ENCODE data around the gene HOXD11.

DNA sequence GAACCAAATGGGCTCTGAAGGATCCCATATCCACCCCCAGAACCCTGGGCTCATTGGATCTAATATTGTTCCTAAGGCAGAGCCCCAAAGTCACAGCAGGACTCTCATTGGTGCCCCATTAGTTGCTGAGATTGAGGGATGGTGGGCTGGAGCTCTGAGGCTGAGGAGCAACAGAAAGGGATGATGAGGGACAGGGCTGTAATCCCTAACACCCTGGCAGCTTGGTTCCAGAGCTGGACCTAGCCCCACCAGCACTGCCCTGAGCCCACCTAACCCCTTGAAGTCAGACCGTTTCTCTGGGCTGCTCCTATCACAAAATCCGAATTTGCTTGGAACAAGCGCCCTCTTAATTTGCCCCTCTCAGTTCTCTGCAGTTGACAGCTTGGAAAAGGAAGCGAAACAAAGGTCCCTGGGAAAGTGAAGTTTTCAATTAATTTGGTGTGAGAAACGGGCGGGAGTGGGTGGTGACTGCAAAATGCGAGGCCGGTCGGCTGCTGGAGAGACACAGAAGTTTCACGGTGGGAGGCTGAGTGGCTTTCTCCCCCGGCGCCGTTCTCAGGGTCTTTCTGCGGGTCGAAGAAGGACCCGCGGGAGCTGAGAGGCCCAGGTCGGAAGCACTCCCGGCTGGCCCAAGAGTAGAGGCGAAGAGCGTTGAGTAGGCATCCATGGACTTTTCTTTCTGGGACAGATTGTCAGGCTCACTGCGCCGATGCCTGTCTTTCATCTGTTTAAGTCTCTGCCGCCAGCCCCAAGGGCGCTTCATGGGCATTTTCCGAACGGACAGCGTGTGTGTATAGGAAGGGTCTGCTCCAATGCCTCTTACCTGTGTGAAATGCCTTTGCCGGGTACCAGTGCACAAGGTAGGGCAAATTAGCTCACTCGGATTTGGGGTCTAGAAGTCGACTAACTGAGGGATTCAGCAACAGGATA is 15.5 kb upstream of the HOXD11 start:
- no peak for TF ChIP-seq ZNF398 (CRISPR knock-in tag; IDR thresholded peaks at IDR 0.05)
- no peak for TF ChIP-seq EGR1 (conservative IDR thresholded peaks at IDR 0.05)
- TF ChIP-seq, protein P1, sequence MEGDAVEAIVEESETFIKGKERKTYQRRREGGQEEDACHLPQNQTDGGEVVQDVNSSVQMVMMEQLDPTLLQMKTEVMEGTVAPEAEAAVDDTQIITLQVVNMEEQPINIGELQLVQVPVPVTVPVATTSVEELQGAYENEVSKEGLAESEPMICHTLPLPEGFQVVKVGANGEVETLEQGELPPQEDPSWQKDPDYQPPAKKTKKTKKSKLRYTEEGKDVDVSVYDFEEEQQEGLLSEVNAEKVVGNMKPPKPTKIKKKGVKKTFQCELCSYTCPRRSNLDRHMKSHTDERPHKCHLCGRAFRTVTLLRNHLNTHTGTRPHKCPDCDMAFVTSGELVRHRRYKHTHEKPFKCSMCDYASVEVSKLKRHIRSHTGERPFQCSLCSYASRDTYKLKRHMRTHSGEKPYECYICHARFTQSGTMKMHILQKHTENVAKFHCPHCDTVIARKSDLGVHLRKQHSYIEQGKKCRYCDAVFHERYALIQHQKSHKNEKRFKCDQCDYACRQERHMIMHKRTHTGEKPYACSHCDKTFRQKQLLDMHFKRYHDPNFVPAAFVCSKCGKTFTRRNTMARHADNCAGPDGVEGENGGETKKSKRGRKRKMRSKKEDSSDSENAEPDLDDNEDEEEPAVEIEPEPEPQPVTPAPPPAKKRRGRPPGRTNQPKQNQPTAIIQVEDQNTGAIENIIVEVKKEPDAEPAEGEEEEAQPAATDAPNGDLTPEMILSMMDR (IDR thresholded peaks at IDR 0.05 in 2 of 3, conservative IDR thresholded peaks at IDR 0.05 in 1 of 3; ENCODE audit: insufficient read depth in 2 of 3, low read depth in 1 of 3, low read length in 3 of 3): no peak
- TF ChIP-seq, protein P2, sequence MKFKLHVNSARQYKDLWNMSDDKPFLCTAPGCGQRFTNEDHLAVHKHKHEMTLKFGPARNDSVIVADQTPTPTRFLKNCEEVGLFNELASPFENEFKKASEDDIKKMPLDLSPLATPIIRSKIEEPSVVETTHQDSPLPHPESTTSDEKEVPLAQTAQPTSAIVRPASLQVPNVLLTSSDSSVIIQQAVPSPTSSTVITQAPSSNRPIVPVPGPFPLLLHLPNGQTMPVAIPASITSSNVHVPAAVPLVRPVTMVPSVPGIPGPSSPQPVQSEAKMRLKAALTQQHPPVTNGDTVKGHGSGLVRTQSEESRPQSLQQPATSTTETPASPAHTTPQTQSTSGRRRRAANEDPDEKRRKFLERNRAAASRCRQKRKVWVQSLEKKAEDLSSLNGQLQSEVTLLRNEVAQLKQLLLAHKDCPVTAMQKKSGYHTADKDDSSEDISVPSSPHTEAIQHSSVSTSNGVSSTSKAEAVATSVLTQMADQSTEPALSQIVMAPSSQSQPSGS (CRISPR knock-in tag; IDR thresholded peaks at IDR 0.05): no peak
- TF ChIP-seq POLR2A (conservative IDR thresholded peaks at IDR 0.05): no peak
- TF ChIP-seq FOS (IDR thresholded peaks at IDR 0.05; ENCODE audit: extremely low read depth, insufficient read length): no peak
- TF ChIP-seq, protein P3, sequence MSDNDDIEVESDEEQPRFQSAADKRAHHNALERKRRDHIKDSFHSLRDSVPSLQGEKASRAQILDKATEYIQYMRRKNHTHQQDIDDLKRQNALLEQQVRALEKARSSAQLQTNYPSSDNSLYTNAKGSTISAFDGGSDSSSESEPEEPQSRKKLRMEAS (CRISPR knock-in tag; IDR thresholded peaks at IDR 0.05): no peak
- no peak for TF ChIP-seq SIN3A (IDR thresholded peaks at IDR 0.05; ENCODE audit: borderline replicate concordance in 2 of 2, control insufficient read depth in 1 of 2, low read depth in 2 of 2, low read length in 2 of 2)
- no peak for TF ChIP-seq MXI1 (IDR thresholded peaks at IDR 0.05; ENCODE audit: low read depth, low read length)
- TF ChIP-seq POLR2AphosphoS5 (IDR thresholded peaks at IDR 0.05; ENCODE audit: control insufficient read depth, insufficient read depth, low read depth, low read length): no peak
- TF ChIP-seq RFX5 (IDR thresholded peaks at IDR 0.05; ENCODE audit: low read depth, low read length): no peak

Data from K562 (cell line).